Neural cell (in vitro differentiated cells): Measurements from ENCODE around the gene PHACTR3. TPM values are rescaled to one million over a fixed set of nuclear protein-coding genes. Genes with fewer than 3 reads are reported as not detected.

Experiments used
- H2AFZ ChIP-seq: fragments of 200-600, 300-800 bp; sonication (generic), shearing (Covaris generic); 2 replicates; pipeline ENCODE4 v1.6.0; 2014; ENCODE audit warnings: low read depth, mild to moderate bottlenecking, antibody characterized with exemption, low read length, moderate library complexity
- H3F3A ChIP-seq: fragments of 200-600 bp; shearing (Covaris generic); 2 replicates; pipeline ENCODE4 v1.6.1; 2016; ENCODE audit warnings: mild to moderate bottlenecking, moderate library complexity, mixed read lengths, antibody characterized with exemption, low read length; ENCODE audit not compliant: insufficient read depth, poor library complexity, severe bottlenecking
- H3K27ac ChIP-seq: fragments of 200-600, 300-800 bp; sonication (generic), shearing (Covaris generic); 2 replicates; pipeline ENCODE4 v1.5.1; 2014; ENCODE audit warnings: mild to moderate bottlenecking, low read length, moderate library complexity
- H3K27me3 ChIP-seq: fragments of 300-800, 200-600 bp; sonication (generic), shearing (Covaris generic); 2 replicates; pipeline ENCODE4 v1.6.0; 2014; ENCODE audit warnings: mild to moderate bottlenecking, low read depth, low read length, moderate library complexity; ENCODE audit not compliant: insufficient read depth
- H3K36me3 ChIP-seq: fragments of 300-800, 200-600 bp; sonication (generic), shearing (Covaris generic); 2 replicates; pipeline ENCODE4 v1.5.1; 2014; ENCODE audit warnings: mild to moderate bottlenecking, antibody characterized with exemption, low read length, moderate library complexity; ENCODE audit not compliant: insufficient read depth
- H3K4me2 ChIP-seq: fragments of 300-800, 200-600 bp; sonication (generic), shearing (Covaris generic); 2 replicates; pipeline ENCODE4 v1.6.0; 2014; ENCODE audit warnings: mild to moderate bottlenecking, low read length
- H3K4me3 ChIP-seq: fragments of 300-800, 200-600 bp; sonication (generic), shearing (Covaris generic); 2 replicates; pipeline ENCODE4 v1.5.1; 2014; ENCODE audit warnings: mild to moderate bottlenecking, low read length, moderate library complexity
- H3K79me2 ChIP-seq: fragments of 200-600 bp; shearing (Covaris generic); replicated peaks from 2 replicates; pipeline ENCODE4 v1.6.0; 2014; ENCODE audit warnings: mild to moderate bottlenecking, low read length, moderate library complexity; ENCODE audit not compliant: insufficient read depth
- H3K9ac ChIP-seq: fragments of 300-800, 200-600 bp; sonication (generic), shearing (Covaris generic); 2 replicates; pipeline ENCODE4 v1.6.1; 2016; ENCODE audit warnings: mild to moderate bottlenecking, low read length, mixed read lengths
- H3K9me2 ChIP-seq: fragments of 200-600 bp; shearing (Covaris generic); 2 replicates; pipeline ENCODE4 v1.6.1; 2016; ENCODE audit warnings: mild to moderate bottlenecking, low read length, mixed read lengths; ENCODE audit not compliant: insufficient read depth
- H3K9me3 ChIP-seq: fragments of 200-600, 300-800 bp; sonication (generic), shearing (Covaris generic); 2 replicates; pipeline ENCODE4 v1.6.1; 2016; ENCODE audit warnings: mild to moderate bottlenecking, mixed run types, low read length, moderate library complexity, mixed read lengths
- H4K20me1 ChIP-seq: fragments of 200-600 bp; shearing (Covaris generic); 2 replicates; pipeline ENCODE4 v1.6.1; 2016; ENCODE audit warnings: mild to moderate bottlenecking, mixed run types; ENCODE audit not compliant: insufficient read depth
- EP300 ChIP-seq: fragments of 450-650 bp; conservative IDR thresholded peaks from 2 replicates; pipeline ENCODE4 v1.6.1; 2014; ENCODE audit warnings: antibody characterized with exemption, mild to moderate bottlenecking, moderate library complexity; ENCODE audit not compliant: poor library complexity, severe bottlenecking
- EZH2 ChIP-seq: fragments of 200-600, 300-800 bp; shearing (Covaris generic), sonication (generic); IDR thresholded peaks from 2 replicates; pipeline ENCODE4 v1.6.1; 2014; ENCODE audit warnings: antibody characterized with exemption, low read length, borderline replicate concordance, mild to moderate bottlenecking; ENCODE audit not compliant: insufficient read depth, poor library complexity, severe bottlenecking
- MXI1 ChIP-seq: fragments of 450-650 bp; conservative IDR thresholded peaks from 2 replicates; pipeline ENCODE4 v1.6.1; 2014; ENCODE audit warnings: antibody characterized with exemption, mild to moderate bottlenecking; ENCODE audit not compliant: poor library complexity, severe bottlenecking
- POLR2AphosphoS5 ChIP-seq: IDR thresholded peaks from 2 replicates; pipeline ENCODE4 v1.6.1; 2012
- RAD21 ChIP-seq: fragments of 450-650 bp; conservative IDR thresholded peaks from 2 replicates; pipeline ENCODE4 v1.6.1; 2014; ENCODE audit warnings: antibody characterized with exemption, mild to moderate bottlenecking, moderate library complexity
- SMC3 ChIP-seq: fragments of 450-650 bp; conservative IDR thresholded peaks from 2 replicates; pipeline ENCODE4 v1.6.1; 2014; ENCODE audit warnings: antibody characterized with exemption, mild to moderate bottlenecking, moderate library complexity; ENCODE audit not compliant: poor library complexity
- TAF1 ChIP-seq: IDR thresholded peaks from 2 replicates; pipeline ENCODE4 v1.6.1; 2012; ENCODE audit warnings: low read depth
- polyA plus RNA-seq: library from polyadenylated mRNA; depleted of rRNA; stranded (reverse); fragments of >200 nt; gene quantifications from 2 replicates; pipeline ENCODE4 v1.2.3, GENCODE V29; 2014
- TF ChIP-seq, protein P1 (sequence below): fragments of 450-650 bp; IDR thresholded peaks from 2 replicates; pipeline ENCODE4 v1.5.1; 2014; ENCODE audit warnings: antibody characterized with exemption, mild to moderate bottlenecking, moderate library complexity; ENCODE audit not compliant: poor library complexity, severe bottlenecking
- TF ChIP-seq, protein P2 (sequence below): IDR thresholded peaks from 2 replicates; pipeline ENCODE4 v1.6.1; 2012; ENCODE audit warnings: borderline replicate concordance

Gene PHACTR3
- polyA plus RNA-seq, 1 donor from 2014 or later = 1.3 TPM

DNA sequence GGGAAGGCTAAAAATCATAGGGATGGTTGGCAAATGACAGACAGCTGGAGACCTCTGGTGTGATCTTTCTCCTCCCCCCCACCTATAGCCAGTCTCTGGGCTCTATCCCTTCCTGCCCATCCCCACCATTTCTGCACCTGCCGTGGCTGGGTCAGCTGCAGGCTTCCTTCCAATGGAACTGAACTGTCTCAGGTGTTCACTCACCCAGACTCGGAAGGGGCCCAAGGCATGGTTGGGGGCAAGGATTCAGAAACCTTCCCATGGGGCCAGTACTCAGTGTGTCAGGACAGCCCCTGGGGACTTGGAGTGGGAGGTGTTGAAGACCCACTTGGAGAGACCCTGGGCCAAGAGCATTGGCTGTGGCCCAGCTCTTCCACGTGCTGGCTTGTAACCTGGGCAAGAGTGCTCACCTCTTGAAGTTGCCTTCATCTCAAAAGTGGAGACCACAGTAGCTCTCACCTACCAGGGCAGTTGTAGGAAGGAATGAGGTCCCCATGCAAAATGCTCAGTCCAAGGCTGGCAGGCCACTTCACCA lies 1.7 kb upstream of the PHACTR3 start:
- no peaks in the 10 kb centered on the region for H3K79me2 ChIP-seq
- no peaks in the 10 kb centered on the region for H3K9me2 ChIP-seq
- H3K4me2 ChIP-seq = no peak overlapping the region
- TF ChIP-seq, protein P1, sequence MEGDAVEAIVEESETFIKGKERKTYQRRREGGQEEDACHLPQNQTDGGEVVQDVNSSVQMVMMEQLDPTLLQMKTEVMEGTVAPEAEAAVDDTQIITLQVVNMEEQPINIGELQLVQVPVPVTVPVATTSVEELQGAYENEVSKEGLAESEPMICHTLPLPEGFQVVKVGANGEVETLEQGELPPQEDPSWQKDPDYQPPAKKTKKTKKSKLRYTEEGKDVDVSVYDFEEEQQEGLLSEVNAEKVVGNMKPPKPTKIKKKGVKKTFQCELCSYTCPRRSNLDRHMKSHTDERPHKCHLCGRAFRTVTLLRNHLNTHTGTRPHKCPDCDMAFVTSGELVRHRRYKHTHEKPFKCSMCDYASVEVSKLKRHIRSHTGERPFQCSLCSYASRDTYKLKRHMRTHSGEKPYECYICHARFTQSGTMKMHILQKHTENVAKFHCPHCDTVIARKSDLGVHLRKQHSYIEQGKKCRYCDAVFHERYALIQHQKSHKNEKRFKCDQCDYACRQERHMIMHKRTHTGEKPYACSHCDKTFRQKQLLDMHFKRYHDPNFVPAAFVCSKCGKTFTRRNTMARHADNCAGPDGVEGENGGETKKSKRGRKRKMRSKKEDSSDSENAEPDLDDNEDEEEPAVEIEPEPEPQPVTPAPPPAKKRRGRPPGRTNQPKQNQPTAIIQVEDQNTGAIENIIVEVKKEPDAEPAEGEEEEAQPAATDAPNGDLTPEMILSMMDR = no peak
- no peak for TF ChIP-seq TAF1
- no peak for TF ChIP-seq EZH2
- TF ChIP-seq RAD21 = no peak
- no peak for TF ChIP-seq EP300
- TF ChIP-seq, protein P2, sequence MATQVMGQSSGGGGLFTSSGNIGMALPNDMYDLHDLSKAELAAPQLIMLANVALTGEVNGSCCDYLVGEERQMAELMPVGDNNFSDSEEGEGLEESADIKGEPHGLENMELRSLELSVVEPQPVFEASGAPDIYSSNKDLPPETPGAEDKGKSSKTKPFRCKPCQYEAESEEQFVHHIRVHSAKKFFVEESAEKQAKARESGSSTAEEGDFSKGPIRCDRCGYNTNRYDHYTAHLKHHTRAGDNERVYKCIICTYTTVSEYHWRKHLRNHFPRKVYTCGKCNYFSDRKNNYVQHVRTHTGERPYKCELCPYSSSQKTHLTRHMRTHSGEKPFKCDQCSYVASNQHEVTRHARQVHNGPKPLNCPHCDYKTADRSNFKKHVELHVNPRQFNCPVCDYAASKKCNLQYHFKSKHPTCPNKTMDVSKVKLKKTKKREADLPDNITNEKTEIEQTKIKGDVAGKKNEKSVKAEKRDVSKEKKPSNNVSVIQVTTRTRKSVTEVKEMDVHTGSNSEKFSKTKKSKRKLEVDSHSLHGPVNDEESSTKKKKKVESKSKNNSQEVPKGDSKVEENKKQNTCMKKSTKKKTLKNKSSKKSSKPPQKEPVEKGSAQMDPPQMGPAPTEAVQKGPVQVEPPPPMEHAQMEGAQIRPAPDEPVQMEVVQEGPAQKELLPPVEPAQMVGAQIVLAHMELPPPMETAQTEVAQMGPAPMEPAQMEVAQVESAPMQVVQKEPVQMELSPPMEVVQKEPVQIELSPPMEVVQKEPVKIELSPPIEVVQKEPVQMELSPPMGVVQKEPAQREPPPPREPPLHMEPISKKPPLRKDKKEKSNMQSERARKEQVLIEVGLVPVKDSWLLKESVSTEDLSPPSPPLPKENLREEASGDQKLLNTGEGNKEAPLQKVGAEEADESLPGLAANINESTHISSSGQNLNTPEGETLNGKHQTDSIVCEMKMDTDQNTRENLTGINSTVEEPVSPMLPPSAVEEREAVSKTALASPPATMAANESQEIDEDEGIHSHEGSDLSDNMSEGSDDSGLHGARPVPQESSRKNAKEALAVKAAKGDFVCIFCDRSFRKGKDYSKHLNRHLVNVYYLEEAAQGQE = no peak
- no peak for TF ChIP-seq POLR2AphosphoS5
- TF ChIP-seq SMC3 = no peak
- no peak for TF ChIP-seq MXI1
- no peaks in the 10 kb centered on the region for H3K9me3 ChIP-seq
- no peaks in the 10 kb centered on the region for H4K20me1 ChIP-seq
- H3K4me3 ChIP-seq = no peak overlapping the region
- H3K36me3 ChIP-seq = no peaks in the 10 kb centered on the region
- no peak overlapping the region for H3K9ac ChIP-seq
- H3K27ac ChIP-seq = no peak overlapping the region
- no peaks in the 10 kb centered on the region for H3F3A ChIP-seq
- no peaks in the 10 kb centered on the region for H3K27me3 ChIP-seq
- H2AFZ ChIP-seq = no peak overlapping the region

DNA sequence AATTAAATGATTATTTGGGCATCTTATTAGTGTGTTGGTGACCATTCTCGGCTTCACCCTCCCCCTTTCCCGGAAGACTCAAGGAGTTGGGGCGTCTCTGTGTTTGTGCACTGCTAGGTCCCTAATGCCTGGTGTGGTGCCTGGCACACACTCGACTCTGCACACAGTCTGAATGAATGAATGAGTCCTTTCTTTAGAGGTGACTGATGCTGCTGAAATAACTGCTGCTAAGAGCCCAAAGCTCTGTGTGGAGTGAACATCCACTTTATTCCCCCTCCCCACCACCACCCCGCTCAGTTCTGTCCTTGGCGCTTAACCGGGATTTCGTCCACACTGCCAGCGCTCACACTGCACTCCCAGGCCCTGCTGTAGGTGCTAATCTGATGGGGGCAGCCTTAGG lies 1.2 kb upstream of the PHACTR3 start:
- H3K27me3 ChIP-seq = no peaks in the 10 kb centered on the region

More for the DNA sequence above, 1.2 kb upstream of the PHACTR3 start:
- Histone ChIP-seq H3K27ac (no peak overlapping the region), H3K4me2 (no peak overlapping the region), H3K9ac (no peak overlapping the region), H3K36me3 (no peaks in the 10 kb centered on the region), H3K79me2 (no peaks in the 10 kb centered on the region), H2AFZ (no peak overlapping the region), H3F3A (no peaks in the 10 kb centered on the region), H3K4me3 (no peak overlapping the region), H3K9me2 (no peaks in the 10 kb centered on the region), H4K20me1 (no peaks in the 10 kb centered on the region), H3K9me3 (no peaks in the 10 kb centered on the region)
- TF ChIP-seq EP300 = no peak
- TF ChIP-seq EZH2 = no peak
- no peak for TF ChIP-seq MXI1
- TF ChIP-seq TAF1 = no peak
- no peak for TF ChIP-seq POLR2AphosphoS5
- TF ChIP-seq RAD21 = no peak
- TF ChIP-seq, protein P2 = no peak
- TF ChIP-seq, protein P1 = no peak
- TF ChIP-seq SMC3 = no peak
